GM21717 (cell line): ENCODE measurements around the gene DPCD.
"Not testable (repeated sequence)": the region's sequence is repeated elsewhere in the genome, so short reads cannot be mapped to it uniquely, and the experiment has no call there.

Experiments used
- ATAC-seq: cut with Tn5 transposase; IDR thresholded peaks from one replicate; pipeline ENCODE4 v1.9.1; 2021; ENCODE audit warnings: mild to moderate bottlenecking, moderate library complexity; ENCODE audit not compliant: unreplicated experiment

DPCD gene

GRCh38 chr10:101617102-101617823 is 29.1 kb downstream of the DPCD start:
- ATAC-seq: peak; percentile 50

- peak; percentile 23 for ATAC-seq
These were observed 29.9 kb downstream of the DPCD start for GRCh38 chr10:101617824-101618568.

GRCh38 chr10:101618871-101619270 is 30.8 kb downstream of the DPCD start:
- no peak for ATAC-seq

GRCh38 chr10:101619983-101620382 is 31.9 kb downstream of the DPCD start:
- ATAC-seq: no peak

- no peak for ATAC-seq
These were observed 35.4 kb downstream of the DPCD start for GRCh38 chr10:101623528-101623927.

GRCh38 chr10:101624526-101625102 is 36.5 kb downstream of the DPCD start:
- ATAC-seq: no peak

- ATAC-seq: no peak
These were observed 37.8 kb downstream of the DPCD start for GRCh38 chr10:101625821-101626412.

GRCh38 chr10:101629837-101630632 is 41.9 kb downstream of the DPCD start:
- no peak for ATAC-seq

GRCh38 chr10:101630633-101630920 is 42.5 kb downstream of the DPCD start:
- no peak for ATAC-seq

GRCh38 chr10:101631821-101632475 is 43.8 kb downstream of the DPCD start:
- ATAC-seq: no peak

- ATAC-seq: not testable (repeated sequence)
These were observed 45.4 kb downstream of the DPCD start for GRCh38 chr10:101633510-101633909.

GRCh38 chr10:101639141-101639900 is 51.2 kb downstream of the DPCD start:
- ATAC-seq: no peak

- no peak for ATAC-seq
These were observed 55.4 kb downstream of the DPCD start for GRCh38 chr10:101643546-101643945.

- ATAC-seq: no peak
These were observed 55.9 kb downstream of the DPCD start for GRCh38 chr10:101644002-101644401.

GRCh38 chr10:101645659-101646058 is 57.5 kb downstream of the DPCD start:
- ATAC-seq: no peak

GRCh38 chr10:101646364-101646763 is 58.2 kb downstream of the DPCD start:
- ATAC-seq: no peak

- no peak for ATAC-seq
These were observed 59.1 kb downstream of the DPCD start for GRCh38 chr10:101647255-101647654.

GRCh38 chr10:101649525-101650085 is 61.5 kb downstream of the DPCD start:
- ATAC-seq: no peak

GRCh38 chr10:101650863-101651262 is 62.7 kb downstream of the DPCD start:
- no peak for ATAC-seq
